ENCODE results near the gene LDHAL6A.

LDHAL6A gene

DNA sequence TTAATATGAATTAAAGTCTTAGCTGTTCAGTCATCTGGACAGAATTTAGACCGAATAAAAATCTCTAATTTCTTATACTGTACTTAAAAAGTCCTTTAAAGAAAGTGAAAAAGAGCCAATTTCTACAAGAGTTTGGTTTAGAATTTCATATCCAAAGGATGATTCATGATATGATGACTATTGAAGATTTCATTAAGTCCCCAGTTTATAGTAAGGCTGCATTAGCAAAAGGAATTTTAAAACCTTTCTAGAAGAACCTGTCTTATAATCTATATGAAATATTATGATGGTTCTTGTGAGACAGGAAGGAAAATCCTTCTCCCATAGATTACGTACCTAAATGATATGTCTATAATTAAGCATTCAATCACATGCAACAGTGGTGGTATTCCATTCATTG lies 36.3 kb downstream of the LDHAL6A start:
- DNase-seq = no peak

GRCh38 chr11:18492888-18493287 lies 37.2 kb downstream of the LDHAL6A start:
- DNase-seq = no peak

GRCh38 chr11:18493310-18493709 lies 37.7 kb downstream of the LDHAL6A start:
- DNase-seq = no peak

GRCh38 chr11:18495271-18495670 lies 39.6 kb downstream of the LDHAL6A start:
- DNase-seq = no peak

DNA sequence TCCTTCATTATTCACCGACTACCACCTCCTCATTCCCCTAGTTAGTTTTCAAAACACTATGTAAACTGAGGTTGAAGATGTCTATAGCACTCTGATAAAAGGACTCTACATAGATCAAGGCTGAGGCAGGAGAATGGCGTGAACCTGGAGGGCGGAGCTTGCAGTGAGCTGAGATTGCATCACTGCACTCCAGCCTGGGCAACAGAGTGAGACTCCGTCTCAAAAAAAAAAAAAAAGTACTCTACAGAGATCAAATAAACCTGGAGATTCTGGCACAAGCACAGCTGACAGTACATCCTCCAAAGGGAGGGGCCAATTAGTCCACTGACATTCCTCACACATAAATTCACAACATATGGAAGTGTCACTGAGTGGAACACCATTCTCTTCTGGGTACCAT lies 40.0 kb downstream of the LDHAL6A start:
- no peak for DNase-seq

DNA sequence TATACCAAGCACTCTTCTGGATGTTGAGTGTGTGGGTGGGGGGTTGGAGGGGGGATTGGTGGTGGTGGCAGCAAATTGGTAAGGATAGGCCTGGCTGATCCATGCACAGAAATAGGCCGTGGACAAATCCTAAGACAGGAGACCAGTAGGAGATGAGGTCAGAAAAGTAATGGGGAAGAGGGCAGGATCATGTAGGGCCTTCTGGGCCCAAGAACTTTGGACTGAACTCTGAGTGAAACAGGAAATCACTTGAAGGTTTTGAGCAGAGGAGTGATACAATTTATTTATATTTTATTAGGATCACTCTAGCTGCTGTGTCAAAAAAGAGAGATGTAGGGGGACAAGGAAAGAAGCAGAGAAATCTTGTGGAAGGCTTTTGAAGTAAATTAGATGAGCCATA lies 42.4 kb downstream of the LDHAL6A start:
- no peak for DNase-seq

DNA sequence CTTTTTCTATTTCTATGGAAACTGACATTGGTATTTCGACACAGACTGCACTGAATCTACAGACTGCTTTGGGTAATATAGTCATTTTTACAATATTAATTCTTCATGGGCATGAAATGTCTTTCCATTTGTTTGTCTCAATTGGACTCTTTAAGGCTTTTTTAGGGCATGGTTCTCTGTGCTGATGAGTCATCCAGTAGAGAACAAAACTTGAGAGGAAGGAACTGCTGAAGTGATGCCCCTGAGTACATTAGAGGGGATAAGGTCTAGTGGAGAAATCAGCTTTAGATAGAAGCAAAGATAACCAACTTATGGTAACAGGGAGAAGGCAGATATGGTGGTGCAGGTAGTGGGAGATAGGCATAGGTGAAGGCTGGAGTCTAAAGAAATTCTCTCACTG lies 46.0 kb downstream of the LDHAL6A start:
- DNase-seq = no peak

DNA sequence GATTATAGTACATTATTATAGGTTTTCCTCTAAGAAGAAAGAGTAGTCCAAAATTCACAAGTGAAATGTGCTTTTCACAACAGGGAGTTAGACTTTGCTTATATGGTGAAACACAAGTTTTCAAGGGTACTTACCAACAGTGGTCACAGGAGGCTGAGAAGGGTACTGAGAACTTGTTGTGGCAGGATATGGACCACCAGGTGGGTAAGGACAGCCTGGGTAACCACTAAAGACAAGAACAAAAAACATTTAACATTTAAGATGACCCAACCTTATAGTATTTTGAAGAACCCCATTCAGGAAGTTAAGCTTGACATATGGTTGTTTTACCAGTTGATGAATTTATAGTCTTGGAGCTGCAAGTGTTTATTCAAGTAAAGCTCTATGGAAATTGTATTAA lies 46.7 kb downstream of the LDHAL6A start:
- DNase-seq = no peak

GRCh38 chr11:18521122-18521521 lies 65.5 kb downstream of the LDHAL6A start:
- no peak for DNase-seq

- no peak for DNase-seq
Observed at GRCh38 chr11:18522388-18522787, 66.7 kb downstream of the LDHAL6A start.

- DNase-seq = no peak
Observed at GRCh38 chr11:18523084-18523483, 67.4 kb downstream of the LDHAL6A start.

GRCh38 chr11:18524248-18524647 lies 68.6 kb downstream of the LDHAL6A start:
- no peak for DNase-seq

- DNase-seq = no peak
Observed at GRCh38 chr11:18526130-18526520, 70.5 kb downstream of the LDHAL6A start.

- peak; percentile 82 for DNase-seq
Observed at GRCh38 chr11:18526521-18527296, 71.1 kb downstream of the LDHAL6A start, which contains the start of gene TSG101. TSG101 (minus strand) TSS chr11:18526942; CDS start chr11:18526816, 126 bp downstream.

DNA sequence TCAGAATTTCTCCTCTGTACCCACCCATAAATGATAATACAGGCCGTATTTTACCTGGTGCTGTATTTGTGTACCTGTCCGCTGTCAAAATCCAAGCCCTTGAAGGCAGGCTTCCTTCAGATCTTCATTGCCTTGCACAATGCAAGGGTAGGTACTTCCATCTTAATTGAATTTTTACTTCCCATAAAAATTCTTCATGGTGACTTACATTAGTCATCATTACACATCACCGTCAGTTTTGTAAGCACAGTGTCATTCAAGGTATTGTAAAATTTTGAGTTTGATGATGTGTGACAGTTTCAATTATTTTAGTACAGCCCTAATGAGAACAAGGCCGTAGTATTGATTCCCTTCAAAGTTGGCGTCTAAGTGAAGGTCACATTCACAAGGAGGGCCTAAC lies 71.9 kb downstream of the LDHAL6A start:
- DNase-seq = no peak

Data from NCI-H2171 treated with DMSO at 0.1 percent for 48 hours (cell line).